Esophagus mucosa (tissue), 1 donor: ENCODE measurements around the gene ACRBP. TPM values are rescaled to one million over a fixed set of nuclear protein-coding genes. Genes with fewer than 3 reads are reported as not detected.

Source experiments
- ATAC-seq: fragments of 200-7000 bp; cut with Tn5 transposase; one replicate; pipeline ENCODE4 v1.9.1; 2020
- total RNA-seq: library from RNA; stranded (reverse); gene quantifications from one replicate; pipeline ENCODE4 v1.2.4, GENCODE V29; 2023
- donor health status: DM: yes; HTN: yes; CAD: no.

Gene ACRBP
- total RNA-seq, 1 donor from 2014 or later = 0.56 TPM

GRCh38 chr12:6614513-6615172 is 32.6 kb downstream of the ACRBP start:
- no peak for ATAC-seq

DNA sequence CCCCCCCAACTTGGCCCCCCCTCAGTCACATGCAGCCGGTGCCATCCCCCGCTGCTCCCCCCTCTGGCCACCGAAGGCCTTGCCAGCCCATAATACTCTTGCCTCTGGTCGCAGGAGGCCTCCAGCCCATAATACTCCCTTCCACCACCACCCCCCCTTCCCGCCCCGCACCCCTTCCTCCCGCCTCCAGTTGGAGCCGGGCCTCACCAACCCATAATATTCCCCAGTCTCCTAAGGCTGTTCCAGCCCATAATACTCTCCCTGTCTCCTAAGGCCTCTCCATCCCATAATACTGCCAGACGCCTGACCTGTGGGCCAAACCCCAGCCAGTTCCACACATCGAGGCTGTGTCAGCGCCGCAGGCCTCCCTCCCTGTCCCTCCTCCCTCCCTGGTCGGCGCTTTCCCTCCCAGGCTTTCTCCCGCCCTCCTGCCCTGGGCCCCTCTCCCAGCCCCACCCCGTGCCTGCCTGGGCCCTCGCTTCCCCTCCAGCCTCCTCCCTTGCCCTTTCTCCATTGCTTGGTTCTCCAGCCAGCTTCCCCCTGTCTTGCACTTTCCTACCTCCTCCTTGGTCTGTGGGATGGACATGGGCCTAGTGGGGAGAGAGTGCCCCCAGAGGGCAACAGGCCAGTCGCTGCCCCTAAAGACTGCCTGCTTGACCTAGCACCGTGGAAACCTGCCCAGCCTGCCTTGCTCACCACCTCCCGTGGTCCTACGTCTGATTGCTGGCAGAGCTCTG is 33.3 kb downstream of the ACRBP start:
- peak; percentile 83 for ATAC-seq

DNA sequence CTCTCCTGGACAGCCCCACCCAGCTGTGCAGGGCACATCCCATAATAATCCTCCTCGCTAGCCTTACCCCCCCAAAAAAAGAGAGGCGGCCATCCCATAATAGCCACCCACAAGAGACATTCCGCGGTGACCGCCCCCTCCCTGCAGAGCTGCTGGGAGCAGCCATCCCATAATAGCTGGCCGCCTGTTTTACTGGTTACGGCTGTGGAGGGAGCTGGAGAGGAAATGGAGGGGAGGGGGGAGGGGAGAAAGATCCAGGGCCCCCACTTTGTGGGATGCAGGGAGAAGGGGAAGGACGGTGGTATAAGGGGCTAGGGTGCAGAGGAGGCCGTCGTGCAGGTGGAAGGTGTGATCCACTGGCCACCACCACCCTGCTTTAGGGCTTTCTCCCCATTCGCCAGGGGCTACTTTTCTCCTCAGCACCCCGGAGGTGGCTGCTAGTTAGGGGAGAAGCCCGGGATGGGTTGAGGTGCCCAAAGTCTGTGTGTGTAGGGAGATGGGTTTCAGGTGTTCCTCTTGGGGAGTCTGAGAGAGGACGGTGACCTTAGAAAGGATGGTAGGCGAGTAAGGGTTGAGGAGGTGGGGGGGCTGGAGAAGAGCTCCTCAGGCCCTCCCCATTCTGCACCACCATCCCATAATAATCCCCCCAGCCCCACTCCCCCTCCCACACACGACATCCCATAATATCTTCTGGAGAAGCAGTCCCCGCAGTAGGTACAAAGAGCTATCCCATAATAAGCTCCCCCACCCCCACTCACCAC is 34.0 kb downstream of the ACRBP start:
- ATAC-seq = peak; percentile 44

GRCh38 chr12:6612652-6613014 is 34.6 kb downstream of the ACRBP start:
- ATAC-seq = no peak

- ATAC-seq = no peak
These were observed 35.0 kb downstream of the ACRBP start for GRCh38 chr12:6612247-6612646.

DNA sequence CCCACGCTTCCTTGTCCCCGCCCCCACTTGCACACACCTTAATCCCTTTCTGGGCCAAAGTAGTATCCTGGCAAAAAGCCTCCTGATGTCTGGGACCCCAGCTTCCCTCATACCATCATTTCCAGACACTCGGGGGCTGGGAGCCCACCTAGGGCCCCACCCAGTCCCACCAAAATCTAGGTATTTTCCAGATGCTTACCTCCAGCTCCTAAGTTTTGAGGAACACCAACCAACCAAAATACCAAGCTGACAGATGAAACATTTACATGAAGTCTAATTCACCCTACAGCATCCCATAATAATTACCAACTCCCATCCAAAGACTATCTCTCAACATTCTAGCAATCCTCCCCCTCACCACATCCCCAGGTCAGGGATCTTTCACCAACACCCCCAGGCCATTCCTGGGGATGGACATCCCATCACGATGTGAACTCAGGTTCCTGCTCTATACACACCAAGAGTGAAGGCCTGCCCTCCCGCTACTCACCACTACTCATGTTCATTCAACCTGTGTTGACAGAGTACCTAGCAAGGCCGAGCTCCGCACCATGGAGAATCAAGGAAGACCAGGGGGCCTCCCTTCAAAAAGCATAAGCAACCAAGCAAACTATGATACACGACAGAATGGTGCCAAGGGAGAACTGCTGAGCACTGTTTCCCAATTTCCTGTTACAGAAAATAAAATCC is 38.5 kb downstream of the ACRBP start:
- no peak for ATAC-seq

- peak; percentile 22 for ATAC-seq
These were observed 39.3 kb downstream of the ACRBP start for GRCh38 chr12:6607751-6608591.

DNA sequence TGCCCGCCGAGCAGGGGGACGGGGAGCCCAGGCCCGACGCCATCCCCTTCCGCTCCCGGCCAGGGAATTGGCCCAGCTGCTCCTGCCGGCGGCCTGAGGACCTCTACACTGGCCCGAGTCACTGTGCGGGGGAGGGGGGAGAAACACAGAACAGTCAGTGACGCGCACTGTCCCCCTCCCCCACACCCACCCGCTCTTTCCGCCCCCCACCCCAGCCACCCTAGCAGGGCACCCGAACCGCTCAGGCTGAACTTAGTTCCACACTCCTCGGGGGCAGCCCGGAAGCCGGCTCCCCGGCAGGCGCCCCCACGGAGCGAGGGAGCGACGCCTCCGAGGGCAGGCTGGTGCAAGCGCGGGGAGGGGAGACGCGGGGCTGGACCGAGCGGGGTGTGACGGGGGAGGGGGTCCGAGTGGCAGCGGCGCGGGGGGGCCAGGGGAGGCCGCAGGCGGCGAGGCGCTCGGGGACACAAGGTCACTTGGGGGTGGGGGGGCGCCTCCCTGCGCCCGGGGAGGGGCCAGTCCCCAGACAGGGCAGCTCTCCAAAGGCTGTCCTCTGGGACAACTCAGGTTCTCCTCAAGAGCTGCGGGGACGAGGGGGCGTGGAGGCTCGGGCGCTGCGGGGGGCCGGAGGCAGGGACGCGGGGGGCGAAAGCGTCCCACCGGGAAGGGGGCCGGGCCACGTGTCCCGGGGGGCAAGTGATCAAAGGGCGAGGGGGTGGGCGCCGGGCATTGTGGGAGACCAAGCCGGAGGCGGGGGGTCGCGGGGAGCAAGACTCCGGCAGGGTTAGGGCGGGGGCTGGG is 40.7 kb downstream of the ACRBP start:
- ATAC-seq = peak; percentile 29

- ATAC-seq = peak; percentile 12
These were observed 41.6 kb downstream of the ACRBP start for GRCh38 chr12:6605421-6606330.

- no peak for ATAC-seq
These were observed 42.8 kb downstream of the ACRBP start for GRCh38 chr12:6604259-6605029.

GRCh38 chr12:6603095-6603567 is 44.1 kb downstream of the ACRBP start:
- ATAC-seq = no peak

DNA sequence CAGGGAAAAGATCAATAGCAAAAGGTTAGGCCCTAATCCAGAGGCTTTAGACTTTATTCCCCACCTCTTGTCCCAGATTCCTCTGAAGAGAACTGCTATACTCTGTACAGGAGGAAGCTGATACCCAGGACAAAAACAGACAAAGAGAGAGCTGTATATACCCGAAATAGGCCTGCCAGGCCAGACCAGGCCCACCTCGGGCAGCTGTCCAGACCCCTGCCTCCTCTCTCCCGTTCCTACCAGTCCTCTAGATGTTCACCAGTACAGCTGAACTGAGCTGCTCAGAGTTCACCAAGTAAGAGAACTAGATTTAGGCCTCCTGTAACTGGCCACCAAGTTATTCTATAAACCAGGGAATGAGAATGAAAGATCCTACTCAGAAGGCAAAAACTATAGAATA is 44.7 kb downstream of the ACRBP start:
- ATAC-seq = no peak

DNA sequence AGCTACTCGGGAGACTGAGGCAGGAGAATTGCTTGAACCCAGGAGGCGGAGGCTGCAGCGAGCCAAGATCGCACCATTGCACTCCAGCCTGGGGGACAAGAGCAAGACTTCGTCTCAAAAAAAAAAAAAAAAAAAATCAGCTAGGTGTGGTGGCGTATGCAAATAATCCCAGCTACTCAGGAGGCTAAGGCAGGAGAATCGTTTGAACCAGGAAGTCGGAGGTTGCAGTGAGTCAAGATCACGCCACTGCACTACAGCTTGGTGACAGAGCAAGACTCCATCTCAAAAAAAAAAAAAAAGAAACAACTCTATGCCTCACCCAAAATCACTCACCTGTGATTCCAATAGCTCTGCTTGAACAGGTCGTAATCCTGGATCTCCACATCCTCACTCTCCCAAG is 51.6 kb downstream of the ACRBP start:
- peak; percentile 18 for ATAC-seq

GRCh38 chr12:6592087-6592486 is 55.1 kb downstream of the ACRBP start:
- ATAC-seq = no peak

Other genes starting within 250 kb of the ACRBP start
- gene CD27, start 202.5 kb downstream of the ACRBP start, total RNA-seq = 0.40 TPM
- 11.4 TPM for gene TAPBPL, start 195.4 kb downstream of the ACRBP start, total RNA-seq
- 1.6 TPM for gene VAMP1, start 176.8 kb downstream of the ACRBP start, total RNA-seq
- gene MRPL51, start 154.2 kb downstream of the ACRBP start, total RNA-seq = 180 TPM
- 37.4 TPM for gene NCAPD2, start 153.3 kb downstream of the ACRBP start, total RNA-seq
- 3,825 TPM for gene GAPDH, start 112.9 kb downstream of the ACRBP start, total RNA-seq
- 1.2 TPM for gene IFFO1, start 91.4 kb downstream of the ACRBP start, total RNA-seq
- 30.6 TPM for gene NOP2, start 79.1 kb downstream of the ACRBP start, total RNA-seq
- gene CHD4, start 40.1 kb downstream of the ACRBP start, total RNA-seq = 119 TPM
- 18.9 TPM for gene LPAR5, start 11.5 kb downstream of the ACRBP start, total RNA-seq
- gene ING4, start 15.7 kb upstream of the ACRBP start, total RNA-seq = 15.4 TPM
- 22.8 TPM for gene ZNF384, start 41.9 kb upstream of the ACRBP start, total RNA-seq
- gene PIANP, start 53.4 kb upstream of the ACRBP start, total RNA-seq = not detected
- 54.3 TPM for gene COPS7A, start 76.6 kb upstream of the ACRBP start, total RNA-seq
- gene MLF2, start 105.7 kb upstream of the ACRBP start, total RNA-seq = 122 TPM
- 234 TPM for gene PTMS, start 118.9 kb upstream of the ACRBP start, total RNA-seq
- not detected for gene LAG3, start 125.1 kb upstream of the ACRBP start, total RNA-seq
- 2.2 TPM for gene CD4, start 142.1 kb upstream of the ACRBP start, total RNA-seq
- 0.76 TPM for gene GPR162, start 174.4 kb upstream of the ACRBP start, total RNA-seq
- gene P3H3, start 181.0 kb upstream of the ACRBP start, total RNA-seq = 1.7 TPM
- gene GNB3, start 193.5 kb upstream of the ACRBP start, total RNA-seq = not detected
- 13.9 TPM for gene CDCA3, start 203.9 kb upstream of the ACRBP start, total RNA-seq
- 91.1 TPM for gene USP5, start 204.7 kb upstream of the ACRBP start, total RNA-seq
- gene TPI1, start 220.1 kb upstream of the ACRBP start, total RNA-seq = 629 TPM
- gene SPSB2, start 225.9 kb upstream of the ACRBP start, total RNA-seq = 6.4 TPM